Karpas-422 (cell line): ENCODE data around the gene BAMBI. TPM values are rescaled to one million over a fixed set of nuclear protein-coding genes. Genes with fewer than 3 reads are reported as not detected.
A peak's percentile ranks its signal among the peaks of the same experiment; 100 is the strongest.
"Not testable (repeated sequence)": the region's sequence is repeated elsewhere in the genome, so short reads cannot be mapped to it uniquely, and the experiment has no call there.

Experiments used
- DNase-seq: peaks from one replicate; pipeline ENCODE4 v3.0.0-alpha.2; 2015
- H2AFZ ChIP-seq: fragments of 200-600 bp; sonication (generic); 2 replicates; pipeline ENCODE4 v1.6.1; 2014; ENCODE audit warnings: antibody characterized with exemption, low read length, mixed read lengths
- H3K27ac ChIP-seq: fragments of 200-600 bp; sonication (generic); 2 replicates; pipeline ENCODE4 v1.5.1; 2014; ENCODE audit warnings: mild to moderate bottlenecking, low read length, moderate library complexity
- H3K27me3 ChIP-seq: fragments of 200-600 bp; sonication (generic); 2 replicates; pipeline ENCODE4 v1.6.1; 2014; ENCODE audit warnings: low read length, mixed read lengths
- H3K36me3 ChIP-seq: fragments of 200-600 bp; sonication (generic); 2 replicates; pipeline ENCODE4 v1.6.1; 2014; ENCODE audit warnings: low read length, mixed read lengths; ENCODE audit not compliant: insufficient read depth
- H3K4me1 ChIP-seq: fragments of 200-600 bp; sonication (generic); 2 replicates; pipeline ENCODE4 v1.6.1; 2014; ENCODE audit warnings: mild to moderate bottlenecking, low read length, mixed read lengths
- H3K4me2 ChIP-seq: fragments of 200-600 bp; sonication (generic); 2 replicates; pipeline ENCODE4 v1.6.1; 2014; ENCODE audit warnings: low read length, low read depth, mild to moderate bottlenecking; ENCODE audit not compliant: poor library complexity, severe bottlenecking
- H3K4me3 ChIP-seq: fragments of 200-600 bp; sonication (generic); 2 replicates; pipeline ENCODE4 v1.5.1; 2014; ENCODE audit warnings: mild to moderate bottlenecking, antibody characterized with exemption, low read length, mixed read lengths
- H3K79me2 ChIP-seq: fragments of 200-600 bp; sonication (generic); 2 replicates; pipeline ENCODE4 v1.6.1; 2014; ENCODE audit warnings: mild to moderate bottlenecking, low read length, mixed read lengths
- H3K9ac ChIP-seq: fragments of 200-600 bp; sonication (generic); 2 replicates; pipeline ENCODE4 v1.6.0; 2014; ENCODE audit warnings: low read length
- H3K9me2 ChIP-seq: fragments of 200-600 bp; sonication (generic), shearing (Covaris generic); replicated peaks from 2 replicates; pipeline ENCODE4 v1.6.0; 2014; ENCODE audit warnings: mild to moderate bottlenecking, low read length, moderate library complexity; ENCODE audit not compliant: insufficient read depth
- H3K9me3 ChIP-seq: fragments of 300-700, 200-600 bp; sonication (generic); 2 replicates; pipeline ENCODE4 v1.6.1; 2014; ENCODE audit warnings: low read length, mixed read lengths
- H4K20me1 ChIP-seq: fragments of 200-600 bp; sonication (generic); 2 replicates; pipeline ENCODE4 v1.6.1; 2014; ENCODE audit warnings: mild to moderate bottlenecking, antibody characterized with exemption, low read length, low read depth; ENCODE audit not compliant: insufficient read depth
- total RNA-seq: library from RNA; depleted of rRNA; stranded (reverse); fragments of >200 nt; shearing (Covaris generic); gene quantifications from 2 replicates; pipeline ENCODE4 v1.2.3, GENCODE V29; 2014; ENCODE audit warnings: low replicate concordance

BAMBI gene
- total RNA-seq, 1 experiment from 2014 or later = not detected

DNA sequence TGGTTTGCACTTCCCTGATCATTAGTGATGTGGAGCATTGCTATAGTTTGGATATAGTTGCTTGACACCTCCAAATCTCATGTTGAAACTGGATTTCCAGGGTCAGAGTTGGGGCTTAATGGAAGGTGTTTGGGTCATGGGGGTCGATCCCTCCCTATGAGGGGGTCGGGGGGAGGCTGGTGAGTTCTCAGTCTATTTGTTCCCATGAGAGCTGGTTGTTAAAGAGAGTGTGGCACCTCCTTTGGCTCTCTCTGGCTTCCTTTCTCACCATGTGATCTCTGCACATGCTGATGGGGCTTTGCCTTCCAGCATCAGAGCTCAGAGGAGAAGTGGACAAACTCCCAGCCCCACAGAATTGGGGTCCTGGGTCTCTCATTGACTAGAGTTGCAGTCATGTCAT, 36.8 kb upstream of the BAMBI start:
- H3K4me1 ChIP-seq = no peaks in the 10 kb centered on the region
- H3K4me2 ChIP-seq = no peak overlapping the region
- no peak overlapping the region for H3K9ac ChIP-seq
- H3K9me2 ChIP-seq = no peaks in the 10 kb centered on the region
- H3K36me3 ChIP-seq = no peaks in the 10 kb centered on the region
- H4K20me1 ChIP-seq = no peaks in the 10 kb centered on the region
- H3K27ac ChIP-seq = no peak overlapping the region
- H3K79me2 ChIP-seq = no peaks in the 10 kb centered on the region
- no peak overlapping the region for H3K4me3 ChIP-seq
- no peaks in the 10 kb centered on the region for H3K9me3 ChIP-seq
- H3K27me3 ChIP-seq = no peaks in the 10 kb centered on the region
- no peak for DNase-seq
- no peak overlapping the region for H2AFZ ChIP-seq

DNA sequence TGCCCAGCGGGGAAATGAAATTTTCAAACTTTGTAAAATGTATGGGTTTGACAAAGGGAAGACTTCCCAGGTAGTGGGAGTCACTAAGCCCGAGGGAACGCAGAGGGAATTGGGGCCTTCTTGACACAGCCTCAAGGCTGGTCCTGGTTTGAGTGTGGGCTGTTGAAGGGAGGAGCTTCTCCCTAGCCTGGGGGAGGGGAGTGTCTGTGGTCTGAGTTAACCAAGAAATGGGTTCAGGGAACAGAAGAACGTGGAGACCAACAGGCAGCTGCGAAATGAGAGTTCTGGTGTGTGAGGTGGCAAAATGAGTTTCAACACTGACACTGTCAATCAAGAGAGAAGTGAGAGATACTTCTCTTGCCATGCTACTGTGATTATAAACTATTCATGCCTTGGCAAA, 32.7 kb upstream of the BAMBI start:
- H3K27me3 ChIP-seq = no peaks in the 10 kb centered on the region
- no peak overlapping the region for H3K27ac ChIP-seq

DNA sequence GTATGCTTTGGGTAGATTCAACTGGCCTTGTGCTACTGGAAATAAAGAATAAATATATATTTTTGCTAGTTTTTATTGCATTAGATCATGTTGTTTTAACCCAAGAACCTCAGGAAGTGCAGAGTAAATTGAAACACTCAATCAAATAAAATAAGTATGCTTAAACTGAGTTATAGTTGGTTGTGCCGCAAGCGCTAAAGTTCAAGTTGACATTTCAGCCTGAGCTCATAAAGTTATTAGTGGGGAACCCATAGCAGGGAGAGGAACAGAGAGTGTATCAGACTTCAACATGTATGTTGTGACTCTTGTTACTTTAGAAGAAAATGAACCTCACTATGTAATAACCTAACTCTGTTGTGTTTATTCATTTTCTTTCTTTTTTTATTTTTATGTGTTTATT, 25.2 kb upstream of the BAMBI start:
- no peaks in the 10 kb centered on the region for H3K79me2 ChIP-seq
- no peaks in the 10 kb centered on the region for H4K20me1 ChIP-seq
- no peaks in the 10 kb centered on the region for H3K36me3 ChIP-seq
- DNase-seq = no peak
- H2AFZ ChIP-seq = no peak overlapping the region
- H3K9ac ChIP-seq = no peak overlapping the region
- no peaks in the 10 kb centered on the region for H3K4me1 ChIP-seq
- no peak overlapping the region for H3K4me3 ChIP-seq
- H3K4me2 ChIP-seq = no peak overlapping the region
- H3K27me3 ChIP-seq = no peaks in the 10 kb centered on the region
- no peaks in the 10 kb centered on the region for H3K9me2 ChIP-seq
- H3K27ac ChIP-seq = no peak overlapping the region
- H3K9me3 ChIP-seq = no peaks in the 10 kb centered on the region

More for the DNA sequence above, 32.7 kb upstream of the BAMBI start:
- H3K4me2 ChIP-seq = no peak overlapping the region
- H3K36me3 ChIP-seq = no peaks in the 10 kb centered on the region
- no peak overlapping the region for H3K4me3 ChIP-seq
- no peak overlapping the region for H2AFZ ChIP-seq
- no peaks in the 10 kb centered on the region for H3K9me3 ChIP-seq
- no peaks in the 10 kb centered on the region for H3K4me1 ChIP-seq
- no peak for DNase-seq
- H3K9ac ChIP-seq = no peak overlapping the region
- no peaks in the 10 kb centered on the region for H3K79me2 ChIP-seq
- no peaks in the 10 kb centered on the region for H4K20me1 ChIP-seq
- no peaks in the 10 kb centered on the region for H3K9me2 ChIP-seq

DNA sequence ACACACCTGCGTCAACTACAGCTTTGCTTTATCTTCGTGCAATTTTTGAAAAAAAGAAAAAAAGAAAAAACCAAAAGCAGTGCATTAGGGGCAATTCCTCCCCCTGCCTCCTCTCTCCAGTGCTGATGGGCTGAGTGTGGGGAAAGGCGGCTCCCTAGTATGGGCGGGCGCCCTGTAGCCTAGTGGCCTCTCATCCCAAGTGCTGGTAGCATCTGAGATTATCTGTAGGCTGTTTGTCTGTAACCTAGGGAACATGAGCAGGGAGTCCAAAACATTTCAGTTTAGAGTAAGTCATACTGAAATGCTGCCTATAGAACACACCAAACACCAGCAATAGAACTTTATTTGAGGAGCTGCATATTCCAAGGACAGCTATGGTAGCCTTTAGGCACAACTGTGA, 24.6 kb upstream of the BAMBI start:
- H3K9me2 ChIP-seq = no peaks in the 10 kb centered on the region
- no peak overlapping the region for H3K27ac ChIP-seq
- no peaks in the 10 kb centered on the region for H3K4me1 ChIP-seq
- H4K20me1 ChIP-seq = no peaks in the 10 kb centered on the region
- H3K9me3 ChIP-seq = no peaks in the 10 kb centered on the region
- H3K4me3 ChIP-seq = no peak overlapping the region
- no peaks in the 10 kb centered on the region for H3K36me3 ChIP-seq
- no peak overlapping the region for H3K9ac ChIP-seq
- no peak for DNase-seq
- H3K27me3 ChIP-seq = no peaks in the 10 kb centered on the region
- no peak overlapping the region for H3K4me2 ChIP-seq
- H3K79me2 ChIP-seq = no peaks in the 10 kb centered on the region
- no peak overlapping the region for H2AFZ ChIP-seq

DNA sequence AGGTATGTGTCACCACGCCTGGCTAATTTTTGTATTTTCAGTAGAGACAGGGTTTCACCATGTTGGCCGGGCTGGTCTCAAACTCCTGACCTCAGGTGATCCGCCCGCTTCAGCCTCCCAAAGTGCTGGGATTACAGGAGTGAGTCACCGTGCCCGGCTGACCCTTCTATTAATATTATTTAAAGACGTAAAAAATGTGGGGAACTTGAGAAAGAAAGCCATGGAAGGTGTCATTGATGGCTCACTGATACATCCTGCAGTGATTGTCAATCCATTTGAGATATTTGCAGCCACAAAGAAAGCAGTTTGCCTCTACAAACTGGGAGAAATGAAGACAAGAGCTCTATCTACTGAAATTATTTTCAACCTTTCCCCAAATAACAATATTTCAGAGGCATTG, 18.5 kb upstream of the BAMBI start:
- H3K4me2 ChIP-seq, H2AFZ ChIP-seq, H3K9ac ChIP-seq, H3K27me3 ChIP-seq, H3K4me1 ChIP-seq, H3K27ac ChIP-seq, H3K79me2 ChIP-seq, H3K9me2 ChIP-seq, H3K36me3 ChIP-seq, H3K9me3 ChIP-seq, DNase-seq, H4K20me1 ChIP-seq, H3K4me3 ChIP-seq: not testable (repeated sequence)

DNA sequence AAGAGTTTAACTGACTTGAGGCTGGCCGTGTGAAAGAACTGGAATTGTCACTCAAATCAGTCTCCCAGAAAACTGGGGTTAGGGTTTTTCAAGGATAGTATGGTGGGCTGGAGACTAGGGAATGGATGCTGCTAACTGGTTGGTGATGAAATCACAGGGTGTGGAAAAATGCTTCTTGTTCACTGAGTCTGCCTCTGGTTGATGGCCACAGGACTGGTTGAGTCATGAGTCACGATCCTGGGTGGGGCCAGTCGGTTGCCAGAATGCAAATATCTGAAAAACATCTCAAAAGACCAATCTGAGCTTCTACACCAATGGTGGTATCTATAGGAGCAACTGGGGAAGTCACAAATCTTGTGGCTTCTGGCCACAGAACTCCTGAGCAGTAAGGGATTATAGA, 16.3 kb upstream of the BAMBI start:
- no peak overlapping the region for H3K9ac ChIP-seq
- H3K9me2 ChIP-seq = no peaks in the 10 kb centered on the region
- H4K20me1 ChIP-seq = no peaks in the 10 kb centered on the region
- no peak overlapping the region for H3K4me3 ChIP-seq
- no peak overlapping the region for H2AFZ ChIP-seq
- no peaks in the 10 kb centered on the region for H3K27me3 ChIP-seq
- no peak overlapping the region for H3K27ac ChIP-seq
- no peak overlapping the region for H3K4me2 ChIP-seq
- no peaks in the 10 kb centered on the region for H3K9me3 ChIP-seq
- no peaks in the 10 kb centered on the region for H3K36me3 ChIP-seq
- no peaks in the 10 kb centered on the region for H3K79me2 ChIP-seq
- no peaks in the 10 kb centered on the region for H3K4me1 ChIP-seq
- no peak for DNase-seq

DNA sequence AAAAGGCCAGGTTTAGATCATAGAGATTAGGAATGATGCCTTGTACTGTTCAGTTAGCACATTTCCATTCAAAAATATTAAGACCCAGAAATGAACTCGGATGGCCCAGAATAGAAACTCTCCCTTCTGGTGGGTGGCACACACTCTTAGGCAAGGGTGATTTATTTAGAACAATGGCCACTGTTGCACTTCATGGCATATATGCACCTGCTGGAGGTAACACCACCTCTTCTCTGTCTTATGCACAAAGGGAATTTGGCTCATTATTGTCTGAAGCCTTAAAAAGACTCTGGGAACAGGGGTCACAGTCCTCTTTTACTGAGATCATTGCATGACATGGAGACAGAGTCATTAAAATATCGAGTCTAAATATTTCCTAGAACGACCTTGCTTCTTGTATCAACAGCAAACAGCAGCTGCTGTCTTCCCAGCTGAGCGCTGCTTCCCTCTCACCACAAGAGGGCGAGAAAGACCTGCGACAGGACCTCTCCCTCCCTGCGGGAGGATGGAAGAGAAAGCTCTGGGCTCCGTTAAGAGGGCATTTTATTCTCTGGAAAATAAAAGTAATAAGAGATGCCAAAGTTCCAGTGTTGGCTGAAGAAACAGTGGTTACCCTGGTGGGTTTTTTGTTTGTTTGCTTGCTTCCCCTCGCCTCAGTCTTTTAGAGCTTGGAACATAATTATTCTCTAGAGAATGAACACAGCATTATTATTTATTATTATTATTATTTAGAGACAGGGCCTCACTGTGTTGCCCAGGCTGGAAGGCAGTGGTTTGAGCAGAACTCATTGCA, 13.5 kb upstream of the BAMBI start:
- H3K9me3 ChIP-seq = no peaks in the 10 kb centered on the region
- no peaks in the 10 kb centered on the region for H3K79me2 ChIP-seq
- H3K27ac ChIP-seq = no peak overlapping the region
- H3K36me3 ChIP-seq = no peaks in the 10 kb centered on the region
- DNase-seq = peak; percentile 86
- H4K20me1 ChIP-seq = no peaks in the 10 kb centered on the region
- no peaks in the 10 kb centered on the region for H3K4me1 ChIP-seq
- no peaks in the 10 kb centered on the region for H3K27me3 ChIP-seq
- H3K4me2 ChIP-seq = no peak overlapping the region
- no peak overlapping the region for H3K9ac ChIP-seq
- no peak overlapping the region for H3K4me3 ChIP-seq
- no peaks in the 10 kb centered on the region for H3K9me2 ChIP-seq
- no peak overlapping the region for H2AFZ ChIP-seq

DNA sequence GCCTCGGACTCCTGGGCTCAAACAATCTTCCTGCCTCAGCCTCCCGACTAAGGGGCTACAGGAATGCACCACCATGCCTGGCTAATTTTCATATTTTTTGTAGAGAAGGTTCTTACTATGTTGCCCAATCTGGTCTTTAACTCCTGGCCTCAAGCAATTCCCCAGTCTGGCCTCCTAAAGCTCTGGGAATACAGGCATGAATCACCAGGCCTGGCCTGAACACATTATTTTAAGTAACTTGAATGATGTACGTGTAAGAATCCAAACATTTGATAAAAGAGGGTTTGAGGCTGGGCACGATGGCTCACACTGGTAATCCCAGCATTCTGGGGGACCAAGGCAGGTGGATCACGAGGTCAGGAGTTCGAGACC, 13.0 kb upstream of the BAMBI start:
- Histone ChIP-seq H3K4me1 (no peaks in the 10 kb centered on the region), H3K9me2 (no peaks in the 10 kb centered on the region), H3K27ac (no peak overlapping the region), H3K4me2 (no peak overlapping the region), H3K79me2 (no peaks in the 10 kb centered on the region), H3K27me3 (no peaks in the 10 kb centered on the region), H3K4me3 (no peak overlapping the region), H2AFZ (no peak overlapping the region), H3K9ac (no peak overlapping the region), H3K9me3 (no peaks in the 10 kb centered on the region), H3K36me3 (no peaks in the 10 kb centered on the region), H4K20me1 (no peaks in the 10 kb centered on the region)
- DNase-seq = no peak
